Esophagus squamous epithelium (tissue), 4 donors: Measurements from ENCODE around the gene PRKAR1B.

ENCODE experiments used
- CTCF ChIP-seq, 6 experiments: fragments of 450-650 bp in 4 of 6; fragments of 200-600 bp in 2 of 6; sonication (generic) in 2 of 6; IDR thresholded peaks; one replicate each; pipeline ENCODE4 v1.5.1; 2016 to 2019; ENCODE audit warnings: antibody characterized with exemption in 6 of 6, mild to moderate bottlenecking in 4 of 6, moderate library complexity in 4 of 6
- POLR2A ChIP-seq, 4 donors: fragments of 450-650 bp; IDR thresholded peaks; one replicate each; pipeline ENCODE4 v1.6.1; 2017; ENCODE audit warnings: antibody characterized with exemption in 4 of 4, mild to moderate bottlenecking in 4 of 4, moderate library complexity in 3 of 4

GRCh38 chr7:774161-775109, 47.4 kb upstream of the PRKAR1B start:
- TF ChIP-seq CTCF (IDR thresholded peaks at IDR 0.05) (peak; percentile 78 to 97 (median 90)), POLR2A (IDR thresholded peaks at IDR 0.05) (no peak)
